Heart right ventricle (tissue), 16 donors: ENCODE results near the gene POMC. TPM values are rescaled to one million over a fixed set of nuclear protein-coding genes. Genes with fewer than 3 reads are reported as not detected.

Experiments
- ATAC-seq, 8 donors: fragments of 200-7000 bp; cut with Tn5 transposase; one replicate each; pipeline ENCODE4 v1.9.1; 2020; ENCODE audit warnings: mild to moderate bottlenecking in 8 of 8, moderate library complexity in 8 of 8, moderate number of reproducible peaks in 1 of 8
- DNase-seq, 2 donors: peaks; one replicate each; pipeline ENCODE4 v3.0.0-alpha.2; 2020
- H3K27ac ChIP-seq, 10 donors: fragments of 200-600 bp; sonication (generic) in 2 of 10; one replicate each; pipeline versions ENCODE4 v1.5.0 to v1.8.0; 2020 to 2022; ENCODE audit warnings: mild to moderate bottlenecking in 3 of 10
- H3K27me3 ChIP-seq, 7 donors: fragments of 200-600 bp; one replicate each; pipeline ENCODE4 v1.8.0; 2021 to 2022; ENCODE audit warnings: mild to moderate bottlenecking in 2 of 7
- H3K36me3 ChIP-seq, 9 donors: fragments of 200-600 bp; sonication (generic) in 1 of 9; one replicate each; pipeline versions ENCODE4 v1.5.0 to v1.8.0; 2020 to 2022; ENCODE audit warnings: mild to moderate bottlenecking in 2 of 9
- H3K4me1 ChIP-seq, 9 donors: fragments of 200-600 bp; sonication (generic) in 1 of 9; one replicate each; pipeline versions ENCODE4 v1.5.0 to v1.8.0; 2020 to 2022; ENCODE audit warnings: mild to moderate bottlenecking in 4 of 9
- H3K4me3 ChIP-seq, 10 donors: fragments of 200-600 bp; sonication (generic) in 2 of 10; one replicate each; pipeline versions ENCODE4 v1.5.0 to v1.8.0; 2020 to 2022; ENCODE audit warnings: mild to moderate bottlenecking in 7 of 10, moderate library complexity in 2 of 10
- H3K9me3 ChIP-seq, 11 donors: fragments of 200-600 bp in 10 of 11; sonication (generic) in 2 of 11; one replicate each; pipeline versions ENCODE4 v1.5.0 to v1.8.0; 2013 to 2022; ENCODE audit warnings: mild to moderate bottlenecking in 2 of 11, control low read depth in 1 of 11, moderate library complexity in 1 of 11
- CTCF ChIP-seq, 9 donors: fragments of 200-600 bp; sonication (generic) in 2 of 9; IDR thresholded peaks; one replicate each; pipeline versions ENCODE4 v1.5.0 to v1.8.0; 2021 to 2022; ENCODE audit warnings: antibody characterized with exemption in 9 of 9, mild to moderate bottlenecking in 5 of 9, moderate library complexity in 1 of 9
- WGBS, 2 donors: extraction: QIAGEN DNeasy Blood & Tissue Kit; methylation state at CpG; one replicate each; pipeline ENCODE4 v1.1.7; 2013; ENCODE audit warnings: inconsistent platforms in 1 of 2; 5-methylcytosine and 5-hydroxymethylcytosine counted together
- intact Hi-C, 10 donors: fragments of 100-400 bp; cut with DNase I; formaldehyde crosslinking; loops; one replicate each; pipeline versions ENCODE4 v1.11.1 to v1.14.2; 2022
- long read RNA-seq, 3 donors: library from polyadenylated mRNA; unstranded; transcript quantifications; one replicate each; pipeline ENCODE4 v2.0.0, GENCODE V29; 2020 to 2021
- polyA plus RNA-seq, 2 donors: library from polyadenylated mRNA; stranded (reverse); fragments of 200-250 nt; gene quantifications; one replicate each; pipeline ENCODE4 v1.2.3, GENCODE V29; 2013
- total RNA-seq, 10 donors: library from RNA; stranded (reverse); fragmentation: NEBNext Ultra II Directional in 3 of 10; extraction: Animal tissue kit (Norgen Biotek cat#: 25700) in 3 of 10; gene quantifications; one replicate each; pipeline versions ENCODE4 v1.2.1 to v1.2.4, GENCODE V29; 2021 to 2023
- donor health status: Arrhythmogenic right ventricular cardiomyopathy.
- donor health status: ischemic (EF 13 %, LVEDD 7.1; RV severe dilation, severe dysfunction).
- donor health status: healthy with polysubstance abuse.
- donor health status: DM: no; HTN: yes; CAD: no.
- donor health status: DM: no; HTN: no; CAD: no.
- donor health status: ischemic (EF 25% LVEDD 6.9; RV normal size, moderate dysfunction).
- donor health status: ischemic (EF 25% LVEDD 5.7; RV mildly dilated, moderate dysfunction).
- donor health status: healthy.
- donor health status: DM: yes; HTN: yes; CAD: no.
- donor health status: Ischemic cardiomyopathy.
- donor health status: ischemic (EF 35%, LVEDD 5.7; RV mildly dilated, moderate dysfunction).
- donor health status: nonischemic (EF 11% LVEDD 7.7; RV severe dilation, severe dysfunction).
- donor health status: DM: yes; HTN: yes; CAD: no.
- donor health status: PGD.
- donor health status: ischemic (EF 29% LVEDD 5.4; RV normal size, mild dysfunction).
- donor health status: nonischemic (EF 23%, LVEDD 6.1; RV moderate dilation, normal function).

POMC gene
- 1 to 10 TPM; 1.9 to 9.5 (median 5.3) TPM for total RNA-seq
- polyA plus RNA-seq, result 10 to 100 TPM in 1 of 2 donors, 1 to 10 TPM in 1; 6.1 to 11.2 TPM
- long read RNA-seq, donor 1, partial matches to known transcripts, result 7 of 9 reads
- long read RNA-seq, donor 1, other reads (novel, unspliced or antisense), result 2 of 9 reads
- long read RNA-seq, donor 2, partial matches to known transcripts, result 12 of 13 reads
- long read RNA-seq, donor 2, other reads (novel, unspliced or antisense), result 1 of 13 reads
- long read RNA-seq, donor 3, partial matches to known transcripts, result 2 of 2 reads
- long read RNA-seq, donor 3, other reads (novel, unspliced or antisense), result 0 of 2 reads

GRCh38 chr2:25168256-25169072 lies at the start of gene POMC:
Gene POMC (minus strand): TSS chr2:25168580. CDS start chr2:25164772, 3,808 bp downstream.
- 5% methylated on average over 75 of the region's 75 CpGs for WGBS, 2 donors
- H3K4me3 ChIP-seq, result peak within 1 kb of the TSS; percentile 30 to 58 (median 50)
- peak; percentile 22 to 65 (median 51) for ATAC-seq
- peaks cover 7 to 90% (median 68%) of the 10 kb centered on the region in 7 donors for H3K27me3 ChIP-seq
- DNase-seq, result peak in 1 of 2 donors; percentile 23
- TF ChIP-seq CTCF (IDR thresholded peaks at IDR 0.05), result no peak
- H3K27ac ChIP-seq, result peak within 1 kb of the TSS in 1 of 10 donors; percentile 40
- intact Hi-C loops, result no loop called here
- peaks cover 0 to 16% (median 11%) of the 10 kb centered on the region in 9 donors for H3K4me1 ChIP-seq
- H3K36me3 ChIP-seq, result no peaks in the 10 kb centered on the region
- peaks cover 0 to 4% (median 0%) of the 10 kb centered on the region in 11 donors for H3K9me3 ChIP-seq

- no peak for TF ChIP-seq CTCF (IDR thresholded peaks at IDR 0.05)
- Histone ChIP-seq H3K36me3 (no peaks in the 10 kb centered on the region), H3K27me3 (no peaks in the 10 kb centered on the region), H3K27ac (no peak overlapping the region), H3K9me3 (no peaks in the 10 kb centered on the region), H3K4me1 (peaks cover 0 to 8% (median 5%) of the 10 kb centered on the region in 9 donors), H3K4me3 (no peak overlapping the region)
- intact Hi-C loops, result no loop called here
- WGBS, 2 donors, result 90 to 92% methylated on average over 3 of the region's 3 CpGs
- DNase-seq, result no peak
- no peak for ATAC-seq
Observed at GRCh38 chr2:25218100-25218499, 49.7 kb upstream of the POMC start.

- 3% methylated on average over 67 to 71 of the region's 71 CpGs for WGBS, 2 donors
- ATAC-seq, result peak; percentile 86 to 97 (median 92)
Observed at GRCh38 chr2:25215948-25216679, 47.7 kb upstream of the POMC start.

More at GRCh38 chr2:25215948-25216679, 47.7 kb upstream of the POMC start:
- no peaks in the 10 kb centered on the region for H3K27me3 ChIP-seq
- peak; percentile 80 to 89 for DNase-seq
- H3K27ac ChIP-seq, result peak overlapping the region in 9 of 10 donors; percentile 57 to 87 (median 82)
- no peak for TF ChIP-seq CTCF (IDR thresholded peaks at IDR 0.05)
- H3K9me3 ChIP-seq, result no peaks in the 10 kb centered on the region
- H3K4me3 ChIP-seq, result peak overlapping the region; percentile 39 to 69 (median 63)
- intact Hi-C loops, result no loop called here
- H3K36me3 ChIP-seq, result no peaks in the 10 kb centered on the region
- peaks cover 0 to 8% (median 5%) of the 10 kb centered on the region in 9 donors for H3K4me1 ChIP-seq
